NT2/D1 (cell line): ENCODE data around the gene INTS4.
"Not testable (repeated sequence)": the region's sequence is repeated elsewhere in the genome, so short reads cannot be mapped to it uniquely, and the experiment has no call there.

Source experiments
- SUZ12 ChIP-seq: IDR thresholded peaks from 2 replicates; pipeline ENCODE4 v1.6.1; 2011; ENCODE audit not compliant: insufficient read length, insufficient read depth; ENCODE audit errors: extremely low read depth
- YY1 ChIP-seq: IDR thresholded peaks from 2 replicates; pipeline ENCODE4 v1.6.1; 2011; ENCODE audit not compliant: insufficient read length, insufficient read depth
- ZNF274 ChIP-seq: IDR thresholded peaks from 2 replicates; pipeline ENCODE4 v1.6.1; 2011; ENCODE audit warnings: mild to moderate bottlenecking, low read depth, low read length

DNA sequence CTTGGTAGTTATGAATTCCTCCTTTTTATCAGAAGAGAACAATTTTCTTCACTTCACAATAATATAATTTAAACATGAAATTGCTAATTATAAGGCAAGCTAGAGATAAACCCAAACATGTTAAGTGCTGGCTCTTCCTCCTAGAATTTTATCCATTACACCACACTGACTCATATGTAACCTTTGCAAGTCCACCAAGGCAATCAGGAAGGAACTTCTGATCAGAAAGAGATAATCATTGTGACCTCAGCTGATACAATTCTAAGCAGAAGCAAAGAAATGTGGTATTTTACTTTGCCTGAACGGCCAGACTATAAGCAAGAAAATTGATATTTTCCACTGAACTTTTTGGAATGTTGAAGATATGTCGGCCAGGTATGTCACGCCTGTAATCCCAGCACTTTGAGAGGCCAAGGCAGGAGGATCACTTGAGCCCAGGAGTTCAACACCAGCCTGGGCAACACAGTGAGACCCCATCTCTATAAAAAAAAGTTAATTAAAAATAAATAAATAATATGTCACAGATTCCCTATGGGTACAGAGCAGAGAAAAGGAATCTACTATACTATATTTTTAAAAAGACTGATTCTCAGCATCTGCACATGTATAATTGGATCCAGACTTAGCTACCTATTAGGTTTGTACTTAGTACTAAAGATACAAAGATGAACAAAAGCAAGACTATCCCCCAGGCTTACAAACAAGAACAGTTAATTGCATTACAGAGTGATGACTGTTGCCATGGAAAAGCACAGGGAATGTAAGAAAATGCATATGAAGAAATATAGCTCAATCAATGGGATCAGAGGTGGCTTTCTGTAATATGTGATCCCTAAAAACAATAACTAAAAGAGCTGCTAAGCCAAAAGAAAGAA lies 63.9 kb downstream of the INTS4 start:
- TF ChIP-seq SUZ12, YY1, ZNF274: not testable (repeated sequence)
